ENCODE data around the gene MOB3A.
A peak's percentile ranks its signal among the peaks of the same experiment; 100 is the strongest.

MOB3A gene

DNA sequence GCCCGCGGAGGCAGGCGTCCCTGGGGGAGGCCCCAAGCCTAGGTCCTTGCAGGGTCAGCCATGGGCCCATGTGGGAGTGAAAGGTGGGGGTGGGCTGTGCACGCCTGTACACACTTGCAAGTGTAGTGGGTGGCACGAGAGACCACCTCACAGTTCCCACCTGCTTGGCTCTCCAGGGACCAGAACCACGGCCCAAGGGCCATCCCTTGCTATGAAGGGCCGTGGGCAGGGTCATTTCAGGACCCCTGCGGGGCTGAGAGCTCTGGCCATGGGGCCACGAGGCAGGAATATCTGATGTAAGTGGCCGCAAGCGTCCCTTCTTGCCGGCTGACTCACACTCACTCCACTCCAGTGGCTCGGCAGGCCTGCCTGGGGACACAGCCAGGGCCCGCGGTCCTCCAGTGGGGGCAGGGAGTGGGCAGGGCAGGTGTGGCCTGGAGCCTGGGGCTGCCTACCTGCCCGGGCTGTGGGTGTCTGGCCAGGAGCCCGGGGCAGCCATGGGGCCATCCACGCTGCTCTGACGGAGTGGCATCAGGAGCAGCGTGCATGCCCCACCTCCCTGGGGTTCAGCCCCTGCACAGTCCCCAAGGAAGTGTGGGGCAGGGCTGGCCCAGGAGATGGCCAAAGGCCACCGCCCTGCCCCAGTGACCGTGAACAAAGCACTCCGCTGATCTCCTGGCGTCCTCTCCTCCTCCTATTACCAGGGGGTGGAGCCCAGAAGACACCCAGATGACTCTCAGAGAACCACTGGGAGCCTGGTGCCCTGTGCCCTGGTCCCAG is 36.5 kb downstream of the MOB3A start (continued):
- 0 out of 2 replicates have a peak, but pooled peaks have one; percentile 19 for TF ChIP-seq ZNF600 (tag by site-specific recombination; IDR thresholded peaks at IDR 0.05)
- no peak for TF ChIP-seq ZNF157 (tag by site-specific recombination; IDR thresholded peaks at IDR 0.05)
- TF ChIP-seq ZNF114 (tag by site-specific recombination; IDR thresholded peaks at IDR 0.05): no peak
- no peak for TF ChIP-seq ZNF121 (tag by site-specific recombination; IDR thresholded peaks at IDR 0.05)
- TF ChIP-seq, protein P1, sequence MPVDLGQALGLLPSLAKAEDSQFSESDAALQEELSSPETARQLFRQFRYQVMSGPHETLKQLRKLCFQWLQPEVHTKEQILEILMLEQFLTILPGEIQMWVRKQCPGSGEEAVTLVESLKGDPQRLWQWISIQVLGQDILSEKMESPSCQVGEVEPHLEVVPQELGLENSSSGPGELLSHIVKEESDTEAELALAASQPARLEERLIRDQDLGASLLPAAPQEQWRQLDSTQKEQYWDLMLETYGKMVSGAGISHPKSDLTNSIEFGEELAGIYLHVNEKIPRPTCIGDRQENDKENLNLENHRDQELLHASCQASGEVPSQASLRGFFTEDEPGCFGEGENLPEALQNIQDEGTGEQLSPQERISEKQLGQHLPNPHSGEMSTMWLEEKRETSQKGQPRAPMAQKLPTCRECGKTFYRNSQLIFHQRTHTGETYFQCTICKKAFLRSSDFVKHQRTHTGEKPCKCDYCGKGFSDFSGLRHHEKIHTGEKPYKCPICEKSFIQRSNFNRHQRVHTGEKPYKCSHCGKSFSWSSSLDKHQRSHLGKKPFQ (tag by site-specific recombination; IDR thresholded peaks at IDR 0.05): peak; percentile 90
- peak; percentile 93 for TF ChIP-seq ZIC2 (tag by site-specific recombination; IDR thresholded peaks at IDR 0.05)
- no peak for TF ChIP-seq TSHZ1 (tag by site-specific recombination; IDR thresholded peaks at IDR 0.05; ENCODE audit: borderline replicate concordance)
- 0 out of 2 replicates have a peak, but pooled peaks have one; percentile 16 for TF ChIP-seq ZNF366 (tag by site-specific recombination; conservative IDR thresholded peaks at IDR 0.05)
- TF ChIP-seq, protein P2, sequence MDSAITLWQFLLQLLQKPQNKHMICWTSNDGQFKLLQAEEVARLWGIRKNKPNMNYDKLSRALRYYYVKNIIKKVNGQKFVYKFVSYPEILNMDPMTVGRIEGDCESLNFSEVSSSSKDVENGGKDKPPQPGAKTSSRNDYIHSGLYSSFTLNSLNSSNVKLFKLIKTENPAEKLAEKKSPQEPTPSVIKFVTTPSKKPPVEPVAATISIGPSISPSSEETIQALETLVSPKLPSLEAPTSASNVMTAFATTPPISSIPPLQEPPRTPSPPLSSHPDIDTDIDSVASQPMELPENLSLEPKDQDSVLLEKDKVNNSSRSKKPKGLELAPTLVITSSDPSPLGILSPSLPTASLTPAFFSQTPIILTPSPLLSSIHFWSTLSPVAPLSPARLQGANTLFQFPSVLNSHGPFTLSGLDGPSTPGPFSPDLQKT (IDR thresholded peaks at IDR 0.05; ENCODE audit: borderline replicate concordance, low read depth, low read length): no peak
- no peak for TF ChIP-seq SCRT2 (tag by site-specific recombination; IDR thresholded peaks at IDR 0.05)
- TF ChIP-seq, protein P3, sequence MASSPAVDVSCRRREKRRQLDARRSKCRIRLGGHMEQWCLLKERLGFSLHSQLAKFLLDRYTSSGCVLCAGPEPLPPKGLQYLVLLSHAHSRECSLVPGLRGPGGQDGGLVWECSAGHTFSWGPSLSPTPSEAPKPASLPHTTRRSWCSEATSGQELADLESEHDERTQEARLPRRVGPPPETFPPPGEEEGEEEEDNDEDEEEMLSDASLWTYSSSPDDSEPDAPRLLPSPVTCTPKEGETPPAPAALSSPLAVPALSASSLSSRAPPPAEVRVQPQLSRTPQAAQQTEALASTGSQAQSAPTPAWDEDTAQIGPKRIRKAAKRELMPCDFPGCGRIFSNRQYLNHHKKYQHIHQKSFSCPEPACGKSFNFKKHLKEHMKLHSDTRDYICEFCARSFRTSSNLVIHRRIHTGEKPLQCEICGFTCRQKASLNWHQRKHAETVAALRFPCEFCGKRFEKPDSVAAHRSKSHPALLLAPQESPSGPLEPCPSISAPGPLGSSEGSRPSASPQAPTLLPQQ (tag by site-specific recombination; IDR thresholded peaks at IDR 0.05): peak; percentile 52; the same call in 1 of the 2 replicates
- no peak for TF ChIP-seq ZFP37 (tag by site-specific recombination; IDR thresholded peaks at IDR 0.05)
- TF ChIP-seq YY2 (tag by site-specific recombination; IDR thresholded peaks at IDR 0.05): 0 out of 2 replicates have a peak, but pooled peaks have one; percentile 17
- TF ChIP-seq GLIS2 (tag by site-specific recombination; IDR thresholded peaks at IDR 0.05): peak; percentile 87
- peak; percentile 80 for TF ChIP-seq ZNF324 (tag by site-specific recombination; IDR thresholded peaks at IDR 0.05)
- peak; percentile 95 for TF ChIP-seq ZNF335 (tag by site-specific recombination; conservative IDR thresholded peaks at IDR 0.05)
- TF ChIP-seq, protein P4, sequence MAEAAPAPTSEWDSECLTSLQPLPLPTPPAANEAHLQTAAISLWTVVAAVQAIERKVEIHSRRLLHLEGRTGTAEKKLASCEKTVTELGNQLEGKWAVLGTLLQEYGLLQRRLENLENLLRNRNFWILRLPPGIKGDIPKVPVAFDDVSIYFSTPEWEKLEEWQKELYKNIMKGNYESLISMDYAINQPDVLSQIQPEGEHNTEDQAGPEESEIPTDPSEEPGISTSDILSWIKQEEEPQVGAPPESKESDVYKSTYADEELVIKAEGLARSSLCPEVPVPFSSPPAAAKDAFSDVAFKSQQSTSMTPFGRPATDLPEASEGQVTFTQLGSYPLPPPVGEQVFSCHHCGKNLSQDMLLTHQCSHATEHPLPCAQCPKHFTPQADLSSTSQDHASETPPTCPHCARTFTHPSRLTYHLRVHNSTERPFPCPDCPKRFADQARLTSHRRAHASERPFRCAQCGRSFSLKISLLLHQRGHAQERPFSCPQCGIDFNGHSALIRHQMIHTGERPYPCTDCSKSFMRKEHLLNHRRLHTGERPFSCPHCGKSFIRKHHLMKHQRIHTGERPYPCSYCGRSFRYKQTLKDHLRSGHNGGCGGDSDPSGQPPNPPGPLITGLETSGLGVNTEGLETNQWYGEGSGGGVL (tag by site-specific recombination; IDR thresholded peaks at IDR 0.05): 0 out of 2 replicates have a peak, but pooled peaks have one; percentile 25

Measured in HEK293 (cell line).